NB4 (cell line): ENCODE data around the gene TMED7.

Experiments used
- MYC ChIP-seq: IDR thresholded peaks from 2 replicates; pipeline ENCODE4 v1.6.1; 2011; ENCODE audit warnings: low read depth, low read length
- TF ChIP-seq, protein P1 (sequence below): IDR thresholded peaks from one replicate; pipeline ENCODE4 v1.5.1; 2012; ENCODE audit warnings: low read depth, low read length

- TF ChIP-seq, protein P1, sequence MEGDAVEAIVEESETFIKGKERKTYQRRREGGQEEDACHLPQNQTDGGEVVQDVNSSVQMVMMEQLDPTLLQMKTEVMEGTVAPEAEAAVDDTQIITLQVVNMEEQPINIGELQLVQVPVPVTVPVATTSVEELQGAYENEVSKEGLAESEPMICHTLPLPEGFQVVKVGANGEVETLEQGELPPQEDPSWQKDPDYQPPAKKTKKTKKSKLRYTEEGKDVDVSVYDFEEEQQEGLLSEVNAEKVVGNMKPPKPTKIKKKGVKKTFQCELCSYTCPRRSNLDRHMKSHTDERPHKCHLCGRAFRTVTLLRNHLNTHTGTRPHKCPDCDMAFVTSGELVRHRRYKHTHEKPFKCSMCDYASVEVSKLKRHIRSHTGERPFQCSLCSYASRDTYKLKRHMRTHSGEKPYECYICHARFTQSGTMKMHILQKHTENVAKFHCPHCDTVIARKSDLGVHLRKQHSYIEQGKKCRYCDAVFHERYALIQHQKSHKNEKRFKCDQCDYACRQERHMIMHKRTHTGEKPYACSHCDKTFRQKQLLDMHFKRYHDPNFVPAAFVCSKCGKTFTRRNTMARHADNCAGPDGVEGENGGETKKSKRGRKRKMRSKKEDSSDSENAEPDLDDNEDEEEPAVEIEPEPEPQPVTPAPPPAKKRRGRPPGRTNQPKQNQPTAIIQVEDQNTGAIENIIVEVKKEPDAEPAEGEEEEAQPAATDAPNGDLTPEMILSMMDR = no peak
- TF ChIP-seq MYC = no peak
These were observed 2.2 kb downstream of the TMED7 start for GRCh38 chr5:115623658-115624057.
